GM10266 (cell line): ENCODE data around the gene TMEM119.

ENCODE experiments used
- DNase-seq: peaks from one replicate; pipeline ENCODE4 v3.0.0; 2012; ENCODE audit errors: extremely low spot score
- CTCF ChIP-seq: IDR thresholded peaks from 2 replicates; pipeline ENCODE4 v1.5.1; 2012; ENCODE audit warnings: mild to moderate bottlenecking, low read depth; ENCODE audit not compliant: control insufficient read depth, insufficient read depth; ENCODE audit errors: missing control alignments

The TMEM119 gene

GRCh38 chr12:108589028-108589839 is 8.7 kb downstream of the TMEM119 start:
- DNase-seq: no peak
- no peak for TF ChIP-seq CTCF

- no peak for DNase-seq
- TF ChIP-seq CTCF: no peak
Measured at GRCh38 chr12:108587826-108588225, 10.1 kb downstream of the TMEM119 start.

GRCh38 chr12:108586306-108586705 is 11.6 kb downstream of the TMEM119 start:
- TF ChIP-seq CTCF: no peak

GRCh38 chr12:108585864-108586263 is 12.0 kb downstream of the TMEM119 start:
- TF ChIP-seq CTCF: no peak

More at GRCh38 chr12:108586306-108586705, 11.6 kb downstream of the TMEM119 start:
- DNase-seq: no peak

GRCh38 chr12:108584456-108585065 is 13.3 kb downstream of the TMEM119 start:
- no peak for TF ChIP-seq CTCF
- no peak for DNase-seq

More at GRCh38 chr12:108585864-108586263, 12.0 kb downstream of the TMEM119 start:
- DNase-seq: no peak

GRCh38 chr12:108583991-108584390 is 13.9 kb downstream of the TMEM119 start:
- TF ChIP-seq CTCF: no peak
- no peak for DNase-seq
